BLaER1 (cell line): Measurements from ENCODE around the gene PPARGC1A.

Experiments
- H3K27ac ChIP-seq: shearing (Covaris generic); formaldehyde crosslinking; 2 replicates; pipeline ENCODE4 v1.8.1; 2022
- H3K27me3 ChIP-seq: shearing (Covaris generic); formaldehyde crosslinking; 2 replicates; pipeline ENCODE4 v1.8.1; 2022
- H3K36me3 ChIP-seq: shearing (Covaris generic); formaldehyde crosslinking; 2 replicates; pipeline ENCODE4 v1.8.1; 2022
- H3K4me1 ChIP-seq: shearing (Covaris generic); formaldehyde crosslinking; 2 replicates; pipeline ENCODE4 v1.8.1; 2022
- H3K4me2 ChIP-seq: shearing (Covaris generic); formaldehyde crosslinking; 2 replicates; pipeline ENCODE4 v1.8.1; 2022
- H3K4me3 ChIP-seq: shearing (Covaris generic); formaldehyde crosslinking; 2 replicates; pipeline ENCODE4 v1.8.1; 2022
- H3K9ac ChIP-seq: shearing (Covaris generic); formaldehyde crosslinking; 2 replicates; pipeline ENCODE4 v1.8.1; 2022
- H3K9me3 ChIP-seq: shearing (Covaris generic); formaldehyde crosslinking; 2 replicates; pipeline ENCODE4 v1.8.1; 2022
- H4K20me1 ChIP-seq: shearing (Covaris generic); formaldehyde crosslinking; 2 replicates; pipeline ENCODE4 v1.8.1; 2022
- Cebpa-rat ChIP-seq: shearing (Covaris generic); IDR thresholded peaks from 2 replicates; pipeline ENCODE4 v1.8.1; 2022

The PPARGC1A gene

GRCh38 chr4:23754688-23755087 lies 135.2 kb downstream of the PPARGC1A start:
- TF ChIP-seq Cebpa-rat = no peak

GRCh38 chr4:23750125-23750524 lies 139.7 kb downstream of the PPARGC1A start:
- no peak for TF ChIP-seq Cebpa-rat
- H3K4me2 ChIP-seq = no peak overlapping the region
- H3K27me3 ChIP-seq = no peaks in the 10 kb centered on the region
- H3K4me1 ChIP-seq = no peaks in the 10 kb centered on the region
- H3K4me3 ChIP-seq = no peak overlapping the region
- H3K9ac ChIP-seq = no peak overlapping the region
- no peaks in the 10 kb centered on the region for H3K36me3 ChIP-seq
- H3K27ac ChIP-seq = no peak overlapping the region
- H3K9me3 ChIP-seq = no peaks in the 10 kb centered on the region
- H4K20me1 ChIP-seq = no peaks in the 10 kb centered on the region

More at GRCh38 chr4:23754688-23755087, 135.2 kb downstream of the PPARGC1A start:
- Histone ChIP-seq H3K4me1 (no peaks in the 10 kb centered on the region), H3K9ac (no peak overlapping the region), H3K27me3 (no peaks in the 10 kb centered on the region), H3K36me3 (no peaks in the 10 kb centered on the region), H4K20me1 (no peaks in the 10 kb centered on the region), H3K9me3 (no peaks in the 10 kb centered on the region), H3K4me2 (no peak overlapping the region), H3K27ac (no peak overlapping the region), H3K4me3 (no peak overlapping the region)

- Histone ChIP-seq H3K9me3 (no peaks in the 10 kb centered on the region), H3K4me2 (no peak overlapping the region), H3K4me3 (no peak overlapping the region), H3K36me3 (no peaks in the 10 kb centered on the region), H3K27ac (no peak overlapping the region), H3K27me3 (no peaks in the 10 kb centered on the region), H3K4me1 (no peaks in the 10 kb centered on the region), H4K20me1 (no peaks in the 10 kb centered on the region), H3K9ac (no peak overlapping the region)
- TF ChIP-seq Cebpa-rat = no peak
Measured at GRCh38 chr4:23747281-23747735, 142.5 kb downstream of the PPARGC1A start.

- H3K4me1 ChIP-seq = no peaks in the 10 kb centered on the region
- H3K9ac ChIP-seq = no peak overlapping the region
- H3K36me3 ChIP-seq = no peaks in the 10 kb centered on the region
- no peak for TF ChIP-seq Cebpa-rat
- H4K20me1 ChIP-seq = no peaks in the 10 kb centered on the region
- H3K4me3 ChIP-seq = no peak overlapping the region
- no peaks in the 10 kb centered on the region for H3K27me3 ChIP-seq
- H3K4me2 ChIP-seq = no peak overlapping the region
- H3K9me3 ChIP-seq = no peaks in the 10 kb centered on the region
- no peak overlapping the region for H3K27ac ChIP-seq
Measured at GRCh38 chr4:23746672-23747071, 143.2 kb downstream of the PPARGC1A start.

DNA sequence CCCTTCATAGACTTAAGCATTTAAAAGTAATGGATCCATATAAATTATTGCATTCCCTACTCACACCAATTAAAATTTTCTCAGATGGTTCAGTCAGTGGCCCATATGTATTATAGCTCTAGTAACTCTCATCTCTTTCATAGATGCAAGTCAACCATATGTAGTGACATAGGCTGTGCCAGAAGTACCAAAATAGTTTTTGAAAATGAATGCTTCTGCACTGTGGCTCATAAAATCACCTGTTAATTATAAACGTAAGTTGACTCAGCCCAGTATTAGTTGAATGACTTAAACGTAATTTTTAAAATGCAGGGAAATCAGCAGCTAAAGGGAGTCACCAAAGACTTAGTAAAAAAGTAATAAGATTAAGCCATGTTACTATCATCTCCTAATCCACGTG lies 143.8 kb downstream of the PPARGC1A start:
- no peaks in the 10 kb centered on the region for H3K4me1 ChIP-seq
- no peaks in the 10 kb centered on the region for H3K9me3 ChIP-seq
- TF ChIP-seq Cebpa-rat = no peak
- no peaks in the 10 kb centered on the region for H3K36me3 ChIP-seq
- H3K9ac ChIP-seq = no peak overlapping the region
- no peak overlapping the region for H3K4me3 ChIP-seq
- no peaks in the 10 kb centered on the region for H3K27me3 ChIP-seq
- no peaks in the 10 kb centered on the region for H4K20me1 ChIP-seq
- no peak overlapping the region for H3K4me2 ChIP-seq
- H3K27ac ChIP-seq = no peak overlapping the region

DNA sequence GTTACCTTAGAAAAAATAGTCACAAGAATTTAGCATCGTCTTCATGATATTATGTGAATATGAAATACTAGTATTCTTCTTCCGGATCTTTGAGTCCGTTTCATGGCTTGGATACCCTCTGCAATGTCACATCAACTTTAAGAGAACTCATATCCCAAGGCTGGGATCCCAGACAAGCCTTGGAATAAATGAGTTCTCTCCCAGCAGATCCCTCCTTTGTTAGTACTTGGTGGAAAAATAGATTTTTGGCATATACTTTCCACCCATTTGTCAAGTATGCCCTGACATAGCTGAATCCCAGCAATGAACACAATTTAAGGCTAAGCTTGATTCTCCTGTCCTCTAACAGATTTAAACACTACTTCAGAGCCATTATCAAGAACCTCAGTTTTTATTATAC lies 144.5 kb downstream of the PPARGC1A start:
- no peak for TF ChIP-seq Cebpa-rat
- no peaks in the 10 kb centered on the region for H3K9me3 ChIP-seq
- H3K4me3 ChIP-seq = no peak overlapping the region

More for the DNA sequence above, 144.5 kb downstream of the PPARGC1A start:
- H3K36me3 ChIP-seq = no peaks in the 10 kb centered on the region
- H4K20me1 ChIP-seq = no peaks in the 10 kb centered on the region
- no peak overlapping the region for H3K9ac ChIP-seq
- no peak overlapping the region for H3K4me2 ChIP-seq
- no peaks in the 10 kb centered on the region for H3K4me1 ChIP-seq
- H3K27ac ChIP-seq = no peak overlapping the region
- no peaks in the 10 kb centered on the region for H3K27me3 ChIP-seq
